CD4-positive, alpha-beta T cell (primary cell): ENCODE results near the gene EFCAB8. TPM values are rescaled to one million over a fixed set of nuclear protein-coding genes. Genes with fewer than 3 reads are reported as not detected.
A peak's percentile ranks its signal among the peaks of the same experiment; 100 is the strongest.

Source experiments
- ATAC-seq: fragments of 200-7000 bp; cut with Tn5 transposase; one replicate; pipeline ENCODE4 v1.10.0; 2022; ENCODE audit warnings: mild to moderate bottlenecking; ENCODE audit not compliant: poor library complexity
- CTCF ChIA-PET: fragments of 350-600 bp; sonication (Branson Sonifier 250); formaldehyde crosslinking; loops from one replicate; lab custom pipeline; 2021; ENCODE audit warnings: antibody characterized with exemption, inconsistent platforms; lab: Charles Lee
- POLR2A ChIA-PET: fragments of 350-600 bp; sonication (Branson Sonifier 250); formaldehyde crosslinking; loops from one replicate; lab custom pipeline; 2021; ENCODE audit warnings: antibody characterized with exemption, inconsistent platforms; lab: Charles Lee
- DNase-seq, 14 experiments: peaks; one replicate each; pipeline ENCODE4 v3.0.0-alpha.2; 2013 to 2020; ENCODE audit warnings: mixed read lengths in 2 of 14
- H3K27ac ChIP-seq, 2 donors: one replicate each; pipeline versions ENCODE4 v1.5.1 to v1.7.0; 2013; ENCODE audit warnings: low read length in 2 of 2, low read depth in 1 of 2, mild to moderate bottlenecking in 1 of 2
- H3K27me3 ChIP-seq, 2 experiments: 1 replicate in 1 of 2; 2 replicates in 1 of 2; pipeline versions ENCODE4 v1.6.1 to v1.7.0; 2013; ENCODE audit warnings: low read length in 2 of 2, control low read depth in 1 of 2, mild to moderate bottlenecking in 1 of 2, moderate library complexity in 1 of 2; ENCODE audit not compliant: insufficient read depth in 2 of 2, control insufficient read depth in 1 of 2
- H3K36me3 ChIP-seq: one replicate; pipeline ENCODE4 v1.6.1; 2013; ENCODE audit warnings: low read length, control low read depth; ENCODE audit not compliant: insufficient read depth
- H3K4me1 ChIP-seq: one replicate; pipeline ENCODE4 v1.6.1; 2013; ENCODE audit warnings: low read length, control low read depth; ENCODE audit not compliant: insufficient read depth
- H3K4me3 ChIP-seq: one replicate; pipeline ENCODE4 v1.5.1; 2013; ENCODE audit warnings: mild to moderate bottlenecking, low read length, moderate library complexity
- H3K9me3 ChIP-seq, 2 experiments: 1 replicate in 1 of 2; 2 replicates in 1 of 2; pipeline versions ENCODE4 v1.6.1 to v1.7.0; 2013; ENCODE audit warnings: low read length in 2 of 2, mild to moderate bottlenecking in 2 of 2, control low read depth in 1 of 2, moderate library complexity in 1 of 2; ENCODE audit not compliant: control insufficient read depth in 1 of 2, insufficient read depth in 1 of 2
- H3K27ac Mint-ChIP-seq: one replicate; pipeline ENCODE4 v1.8.0; 2020; ENCODE audit warnings: mixed read lengths
- H3K27me3 Mint-ChIP-seq: one replicate; pipeline ENCODE4 v1.8.0; 2021; ENCODE audit warnings: mixed read lengths
- H3K36me3 Mint-ChIP-seq: one replicate; pipeline ENCODE4 v1.8.0; 2021; ENCODE audit warnings: low read depth, mixed read lengths
- H3K4me1 Mint-ChIP-seq: one replicate; pipeline ENCODE4 v1.8.0; 2021; ENCODE audit warnings: low read depth, mixed read lengths
- H3K4me3 Mint-ChIP-seq: one replicate; pipeline ENCODE4 v1.8.0; 2020; ENCODE audit warnings: mild to moderate bottlenecking, mixed read lengths
- H3K9me3 Mint-ChIP-seq: one replicate; pipeline ENCODE4 v1.8.0; 2020; ENCODE audit warnings: mixed read lengths
- intact Hi-C, 2 experiments: fragments of 100-400 bp; cut with DNase I in 1 of 2; cut with micrococcal nuclease in 1 of 2; formaldehyde crosslinking; loops; one replicate each; pipeline versions ENCODE4 v1.15.1 to v1.9.0; 2023 to 2025; cut with DNase I, micrococcal nuclease
- total RNA-seq, 174 experiments: library from RNA in 2 of 174; stranded (reverse) in 2 of 174; gene quantifications; one replicate each; pipeline ENCODE4 v1.2.3 and lab custom pipeline; 2021 to 2026
- TF ChIP-seq, protein P1 (sequence below): fragments of 200-600 bp; IDR thresholded peaks from one replicate; pipeline ENCODE4 v1.8.0; 2022; ENCODE audit warnings: antibody characterized with exemption, mild to moderate bottlenecking

The EFCAB8 gene
- total RNA-seq, 2 experiments from 2014 or later, result 0.81 to 2.5 TPM

DNA sequence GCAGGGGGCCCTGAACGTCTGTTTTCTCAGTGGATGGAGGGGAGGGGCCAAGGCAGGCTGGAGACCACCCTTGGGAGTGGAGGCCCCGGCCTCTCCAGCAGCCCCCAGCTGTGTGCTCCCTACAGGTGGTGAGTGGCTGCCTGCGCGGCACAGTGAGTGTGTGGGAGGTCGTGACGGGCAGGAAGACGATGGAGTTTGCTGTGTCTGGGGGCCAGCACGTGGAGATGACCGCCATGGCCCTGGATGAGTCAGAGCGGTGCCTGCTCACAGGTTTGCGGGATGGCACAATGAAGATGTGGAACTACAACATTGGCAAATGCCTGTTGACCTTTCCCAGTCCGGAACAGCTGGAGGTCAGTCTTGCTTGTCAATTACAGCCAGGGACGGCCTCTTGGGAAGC, 52.6 kb downstream of the EFCAB8 start:
- Mint-ChIP-seq H3K9me3 (peaks cover 8% of the 10 kb centered on the region), H3K27me3 (no peaks in the 10 kb centered on the region), H3K4me1 (peaks cover 12% of the 10 kb centered on the region), H3K4me3 (no peak overlapping the region), H3K27ac (no peak overlapping the region), H3K36me3 (peaks cover 5% of the 10 kb centered on the region)
- CTCF ChIA-PET, result no interaction called here
- POLR2A ChIA-PET, result no interaction called here
- Histone ChIP-seq H3K4me3 (no peak overlapping the region), H3K9me3 (peaks cover 16 to 20% of the 10 kb centered on the region in 2 experiments), H3K36me3 (no peaks in the 10 kb centered on the region), H3K27ac (no peak overlapping the region), H3K27me3 (no peaks in the 10 kb centered on the region), H3K4me1 (peaks cover 6% of the 10 kb centered on the region)
- DNase-seq (no peak), ATAC-seq (no peak)
- TF ChIP-seq, protein P1, sequence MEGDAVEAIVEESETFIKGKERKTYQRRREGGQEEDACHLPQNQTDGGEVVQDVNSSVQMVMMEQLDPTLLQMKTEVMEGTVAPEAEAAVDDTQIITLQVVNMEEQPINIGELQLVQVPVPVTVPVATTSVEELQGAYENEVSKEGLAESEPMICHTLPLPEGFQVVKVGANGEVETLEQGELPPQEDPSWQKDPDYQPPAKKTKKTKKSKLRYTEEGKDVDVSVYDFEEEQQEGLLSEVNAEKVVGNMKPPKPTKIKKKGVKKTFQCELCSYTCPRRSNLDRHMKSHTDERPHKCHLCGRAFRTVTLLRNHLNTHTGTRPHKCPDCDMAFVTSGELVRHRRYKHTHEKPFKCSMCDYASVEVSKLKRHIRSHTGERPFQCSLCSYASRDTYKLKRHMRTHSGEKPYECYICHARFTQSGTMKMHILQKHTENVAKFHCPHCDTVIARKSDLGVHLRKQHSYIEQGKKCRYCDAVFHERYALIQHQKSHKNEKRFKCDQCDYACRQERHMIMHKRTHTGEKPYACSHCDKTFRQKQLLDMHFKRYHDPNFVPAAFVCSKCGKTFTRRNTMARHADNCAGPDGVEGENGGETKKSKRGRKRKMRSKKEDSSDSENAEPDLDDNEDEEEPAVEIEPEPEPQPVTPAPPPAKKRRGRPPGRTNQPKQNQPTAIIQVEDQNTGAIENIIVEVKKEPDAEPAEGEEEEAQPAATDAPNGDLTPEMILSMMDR, result no peak
- intact Hi-C loops, result no loop called here

DNA sequence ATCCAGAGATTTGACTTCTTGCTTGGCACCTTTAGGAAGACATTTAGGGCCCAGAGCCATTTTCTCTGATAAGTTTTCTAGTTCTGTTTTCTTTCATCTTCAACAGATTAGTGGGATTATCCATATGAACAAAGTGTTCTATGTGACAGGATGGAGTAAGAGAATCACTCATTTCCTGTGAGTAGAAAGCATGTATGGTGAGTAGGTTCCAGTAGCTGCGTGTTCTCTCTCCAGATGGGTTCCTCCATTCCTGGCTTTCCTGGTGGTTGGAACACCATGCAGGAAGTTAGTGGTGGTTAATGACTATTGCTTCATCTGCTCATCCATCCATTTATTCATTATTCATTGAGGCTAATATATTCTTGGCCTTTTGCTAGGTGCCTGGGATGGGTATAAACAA, 54.0 kb downstream of the EFCAB8 start:
- Mint-ChIP-seq H3K27me3 (no peaks in the 10 kb centered on the region), H3K27ac (no peak overlapping the region), H3K4me3 (no peak overlapping the region), H3K4me1 (peaks cover 8% of the 10 kb centered on the region), H3K9me3 (peaks cover 10% of the 10 kb centered on the region), H3K36me3 (peaks cover 10% of the 10 kb centered on the region)
- Histone ChIP-seq H3K9me3 (peaks cover 17 to 25% of the 10 kb centered on the region in 2 experiments), H3K27ac (no peak overlapping the region), H3K27me3 (no peaks in the 10 kb centered on the region), H3K36me3 (no peaks in the 10 kb centered on the region), H3K4me3 (no peak overlapping the region), H3K4me1 (no peaks in the 10 kb centered on the region)
- TF ChIP-seq, protein P1, result no peak
- POLR2A ChIA-PET, result no interaction called here
- ATAC-seq, result no peak
- CTCF ChIA-PET, result no interaction called here
- DNase-seq, result no peak
- intact Hi-C loops, result no loop called here

DNA sequence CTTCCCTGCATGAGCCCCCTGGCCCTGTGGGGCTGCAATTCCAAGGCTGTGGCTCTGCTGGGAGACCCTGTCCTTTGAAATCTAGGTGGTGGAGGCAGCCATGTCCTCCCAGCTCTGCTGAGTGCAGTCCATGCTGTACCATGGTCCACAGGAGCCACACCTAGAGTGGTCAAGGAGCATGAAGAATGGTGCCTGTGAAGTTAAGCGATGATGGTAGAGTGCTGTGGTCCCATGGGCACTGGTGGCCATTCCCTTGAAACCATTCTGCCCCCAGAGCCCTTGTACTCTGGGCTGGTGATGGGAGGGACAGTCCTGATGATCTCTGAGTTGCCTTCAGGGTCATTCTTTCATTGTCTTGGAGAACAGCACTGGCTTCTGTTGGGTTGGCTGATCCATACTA, 55.3 kb downstream of the EFCAB8 start:
- Mint-ChIP-seq H3K9me3 (peaks cover 10% of the 10 kb centered on the region), H3K4me1 (peaks cover 6% of the 10 kb centered on the region), H3K27me3 (no peaks in the 10 kb centered on the region), H3K4me3 (no peak overlapping the region), H3K36me3 (peaks cover 10% of the 10 kb centered on the region), H3K27ac (no peak overlapping the region)
- Histone ChIP-seq H3K9me3 (peaks cover 17 to 25% of the 10 kb centered on the region in 2 experiments), H3K27me3 (no peaks in the 10 kb centered on the region), H3K4me3 (no peak overlapping the region), H3K4me1 (no peaks in the 10 kb centered on the region), H3K36me3 (no peaks in the 10 kb centered on the region), H3K27ac (no peak overlapping the region)
- peak in 1 of 14 experiments; percentile 10 for DNase-seq
- intact Hi-C loops, result no loop called here
- CTCF ChIA-PET, result no interaction called here
- no peak for ATAC-seq
- TF ChIP-seq, protein P1, result no peak
- POLR2A ChIA-PET, result no interaction called here
